ENCODE data around the gene MTARC2.

The MTARC2 gene

DNA sequence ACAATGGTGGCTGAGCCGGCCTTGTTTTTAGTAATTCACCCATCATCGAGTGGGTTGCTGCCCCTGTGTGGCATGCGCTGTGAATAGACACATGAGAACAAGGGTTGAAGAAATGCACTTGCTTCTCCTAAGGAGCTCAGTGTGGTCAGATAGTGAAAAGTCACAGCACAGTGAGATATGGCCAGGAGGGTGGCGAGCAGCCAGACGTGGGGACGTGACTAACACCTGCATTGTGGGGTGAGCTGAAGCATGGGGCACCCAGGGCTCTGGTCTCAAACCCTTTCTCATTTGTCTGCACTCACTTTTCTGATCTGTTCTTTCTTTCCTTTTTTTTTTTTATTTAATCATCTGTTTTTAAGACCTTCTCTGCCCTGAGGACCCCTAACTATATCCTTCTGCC lies 52.1 kb downstream of the MTARC2 start:
- no peak for DNase-seq (ENCODE audit: low spot score)

DNA sequence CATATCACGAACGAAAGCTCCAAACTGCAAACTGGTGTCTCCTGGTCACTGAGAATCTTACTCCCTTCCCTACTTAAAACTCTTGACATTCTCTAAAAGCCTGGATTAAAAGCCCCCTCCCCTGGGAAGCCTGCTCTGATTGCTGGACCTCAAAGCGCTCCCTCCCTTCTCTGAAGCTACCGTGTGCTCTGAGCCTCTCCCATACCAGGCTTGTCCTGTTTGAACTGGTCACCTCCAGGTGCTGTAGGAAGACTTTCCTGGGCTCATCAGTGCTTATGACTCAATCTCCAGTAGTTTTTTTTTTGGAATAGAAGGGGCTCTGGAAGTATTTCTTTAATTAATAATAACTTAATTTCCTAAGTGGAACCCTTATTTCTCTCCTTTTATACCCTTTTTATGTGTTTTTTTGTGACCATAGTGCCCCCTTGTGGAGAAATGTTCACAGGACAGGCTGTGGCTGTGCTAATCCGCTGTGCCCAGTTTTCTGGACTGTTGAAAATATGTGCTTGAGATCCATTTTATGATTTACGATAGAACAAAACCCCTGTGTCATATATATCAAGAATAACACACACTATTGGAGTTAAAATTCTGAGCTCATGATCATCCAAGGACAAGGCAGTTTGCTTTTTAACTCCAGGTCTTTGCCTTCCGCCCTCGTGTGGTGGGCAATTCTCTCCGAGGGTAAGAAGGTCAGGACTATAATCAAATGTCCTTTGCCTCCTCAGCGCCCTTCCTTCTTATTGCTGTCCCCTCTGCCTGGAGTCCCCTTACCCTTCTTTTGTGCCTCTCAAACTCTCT lies 55.5 kb downstream of the MTARC2 start:
- DNase-seq (ENCODE audit: low spot score), result peak; percentile 34

DNA sequence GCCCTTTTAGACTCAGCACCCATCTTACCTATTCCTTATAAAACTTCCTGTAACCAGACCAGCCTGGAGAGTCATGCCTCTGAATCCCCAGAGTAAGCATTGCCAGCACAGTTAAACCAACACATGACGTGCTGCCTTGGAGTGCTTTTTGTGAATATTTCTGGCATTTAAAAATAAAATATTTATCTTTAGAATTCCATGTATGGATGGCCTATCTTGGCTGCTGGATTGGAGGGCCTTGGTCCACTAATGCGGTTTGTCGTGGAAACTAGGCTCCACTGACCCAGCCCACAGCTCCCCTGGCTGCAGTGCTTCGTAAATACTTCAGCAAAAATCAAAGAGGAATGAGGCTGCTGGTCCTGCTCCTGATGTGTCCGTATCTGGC lies 56.1 kb downstream of the MTARC2 start:
- no peak for DNase-seq (ENCODE audit: low spot score)

DNA sequence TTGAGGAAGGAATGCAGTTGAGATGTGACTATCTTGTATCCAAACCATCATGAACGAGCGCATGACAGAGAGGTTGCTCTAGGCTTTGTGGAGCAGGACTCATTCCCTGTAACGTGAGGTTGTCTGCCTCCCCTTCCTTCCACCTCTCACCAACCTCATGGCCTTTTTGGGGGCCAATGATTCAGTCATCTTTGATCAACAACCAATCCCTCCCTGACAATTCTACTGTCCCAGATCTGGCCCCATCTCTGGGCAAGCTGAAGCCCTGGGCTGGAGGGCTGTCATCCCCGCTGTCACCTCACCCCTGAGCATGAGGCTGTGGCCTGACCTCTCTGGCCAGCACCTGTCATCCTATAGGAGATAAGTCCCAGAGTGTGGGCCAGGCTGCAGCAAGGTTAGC lies 58.3 kb downstream of the MTARC2 start:
- DNase-seq (ENCODE audit: low spot score), result no peak

DNA sequence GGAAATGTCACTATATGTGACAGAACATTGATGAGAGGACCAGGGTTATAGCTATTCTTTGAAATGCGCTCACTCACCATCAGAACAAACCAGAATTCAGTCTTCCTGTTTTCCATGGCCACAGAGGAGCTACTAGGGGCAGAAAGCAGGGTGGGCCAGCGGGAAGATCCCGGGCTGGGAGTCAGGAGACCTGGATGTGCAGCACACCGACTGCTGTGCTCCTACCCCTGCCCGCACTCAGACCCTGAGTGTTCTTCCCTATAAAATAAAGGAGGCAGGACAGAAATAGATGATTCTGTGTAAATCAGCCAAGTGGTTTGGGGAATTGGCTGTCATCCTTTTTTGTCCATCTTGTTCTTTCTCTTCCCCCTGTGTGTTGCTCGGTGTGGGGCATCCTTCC lies 59.6 kb downstream of the MTARC2 start:
- DNase-seq (ENCODE audit: low spot score), result no peak

DNA sequence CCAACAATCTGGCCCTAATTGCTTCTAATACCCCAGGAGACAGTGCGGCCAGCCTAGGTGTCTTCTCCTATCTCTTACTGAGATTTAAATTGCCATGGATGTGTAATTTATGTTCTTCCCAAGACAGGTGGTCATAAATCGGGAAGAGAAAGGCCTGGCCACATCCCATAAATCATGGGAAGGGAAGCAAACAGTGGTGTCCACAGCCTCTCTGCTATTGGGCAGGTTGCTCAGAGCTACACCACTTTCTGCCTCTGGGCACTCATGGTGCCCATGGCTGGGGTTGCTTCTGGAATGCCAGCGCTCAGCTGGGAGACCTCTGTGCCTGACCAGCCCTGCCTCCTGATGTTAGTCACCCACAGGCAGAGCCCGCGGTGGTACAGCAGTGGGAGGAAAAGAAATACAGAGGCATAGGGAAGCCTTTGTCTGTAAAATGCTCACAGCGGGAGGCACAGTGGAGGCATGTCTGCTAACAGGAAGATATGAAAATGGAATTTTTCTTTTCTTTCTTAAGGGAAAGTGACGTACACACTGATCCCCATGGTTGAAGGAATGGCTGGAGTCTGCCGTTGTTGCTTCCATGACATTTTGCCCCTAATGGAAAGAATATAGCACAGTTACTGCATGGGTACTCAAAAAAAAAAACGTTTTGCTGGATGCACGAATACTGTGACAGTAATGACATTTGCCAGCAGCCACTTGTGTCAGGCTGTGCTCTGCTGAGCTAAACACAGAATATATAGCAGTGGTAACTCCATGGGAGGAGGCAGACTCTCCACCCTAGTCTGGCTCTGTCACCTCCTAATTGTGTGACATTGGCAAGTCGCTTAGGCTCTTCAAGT lies 60.4 kb downstream of the MTARC2 start:
- no peak for DNase-seq (ENCODE audit: low spot score)

DNA sequence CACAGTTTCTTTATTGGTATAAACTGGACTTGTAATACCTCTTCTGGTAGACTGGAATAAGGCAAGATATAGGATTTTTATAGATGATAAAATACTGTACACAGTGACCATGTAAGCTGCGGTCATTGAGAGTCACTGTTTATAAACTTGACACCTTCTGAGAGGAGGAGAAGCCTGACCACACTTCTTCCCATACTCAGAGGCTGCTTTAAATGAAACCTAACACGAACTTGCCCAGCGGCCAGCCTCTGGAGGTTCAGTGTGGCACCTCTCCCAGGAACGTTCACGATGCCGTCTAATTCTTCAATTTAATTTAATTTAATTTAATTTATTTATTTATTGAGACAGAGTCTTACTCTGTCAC lies 61.0 kb downstream of the MTARC2 start:
- DNase-seq (ENCODE audit: low spot score), result no peak

DNA sequence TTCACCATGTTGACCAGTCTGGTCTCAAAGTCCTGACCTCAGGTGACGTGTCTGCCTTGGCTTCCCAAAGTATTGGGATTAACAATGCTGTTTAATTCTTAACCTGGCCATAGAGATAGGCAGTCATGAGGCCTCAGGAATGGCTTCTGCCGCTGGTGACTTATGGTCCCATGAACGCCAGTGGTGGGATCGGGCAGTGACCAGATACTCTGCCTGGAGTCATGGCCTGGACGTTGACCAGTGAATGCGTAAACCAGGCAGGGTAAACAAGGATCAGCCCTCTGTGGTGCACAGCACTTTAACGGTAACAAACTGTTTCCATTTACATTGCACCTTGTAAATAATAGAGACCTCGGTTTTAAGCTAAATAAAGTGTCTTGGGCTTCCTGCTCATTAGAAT lies 61.6 kb downstream of the MTARC2 start:
- DNase-seq (ENCODE audit: low spot score), result no peak

DNA sequence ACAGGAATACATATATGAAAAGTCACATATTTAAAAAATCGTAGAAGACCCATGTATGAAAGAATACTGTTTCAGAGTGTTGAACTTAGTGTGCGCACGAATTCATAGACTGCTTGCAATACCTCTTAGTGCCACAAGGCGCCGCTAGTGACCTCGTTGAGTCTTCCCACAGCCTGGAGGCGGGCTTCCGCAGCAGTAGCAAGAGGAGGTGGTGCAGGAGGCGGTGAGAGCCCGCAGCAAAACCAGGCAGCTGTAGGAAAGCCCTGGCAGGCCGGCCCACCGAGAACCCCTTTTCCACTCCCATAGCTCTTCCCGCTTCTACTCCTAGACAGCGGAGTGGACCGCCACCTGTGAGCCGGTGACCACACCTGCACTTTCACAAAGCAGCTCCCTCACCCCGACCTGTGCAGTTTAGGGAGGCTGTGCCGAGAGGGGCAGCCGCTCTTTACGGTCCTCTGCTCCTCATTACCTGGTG lies 62.1 kb downstream of the MTARC2 start:
- DNase-seq (ENCODE audit: low spot score), result peak; percentile 41

DNA sequence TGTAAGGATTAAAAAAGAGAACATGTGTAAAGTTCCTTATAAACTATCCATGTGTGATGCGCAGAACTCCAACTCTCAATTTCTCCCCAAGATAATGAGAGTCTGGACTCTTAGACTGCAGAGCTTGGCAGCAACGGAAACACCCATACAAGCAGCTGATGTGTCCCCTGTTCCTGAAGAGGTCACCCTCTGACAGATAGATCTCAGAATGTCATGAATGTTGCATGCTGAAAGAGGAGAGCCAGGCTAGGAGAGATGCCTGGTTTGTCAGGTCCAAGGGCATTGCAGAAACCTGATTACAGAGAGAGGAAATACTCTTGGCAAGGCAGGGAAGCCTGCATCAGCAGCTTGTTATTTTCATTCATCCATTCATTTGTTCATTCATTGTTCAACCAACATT lies 62.8 kb downstream of the MTARC2 start:
- DNase-seq (ENCODE audit: low spot score), result no peak

DNA sequence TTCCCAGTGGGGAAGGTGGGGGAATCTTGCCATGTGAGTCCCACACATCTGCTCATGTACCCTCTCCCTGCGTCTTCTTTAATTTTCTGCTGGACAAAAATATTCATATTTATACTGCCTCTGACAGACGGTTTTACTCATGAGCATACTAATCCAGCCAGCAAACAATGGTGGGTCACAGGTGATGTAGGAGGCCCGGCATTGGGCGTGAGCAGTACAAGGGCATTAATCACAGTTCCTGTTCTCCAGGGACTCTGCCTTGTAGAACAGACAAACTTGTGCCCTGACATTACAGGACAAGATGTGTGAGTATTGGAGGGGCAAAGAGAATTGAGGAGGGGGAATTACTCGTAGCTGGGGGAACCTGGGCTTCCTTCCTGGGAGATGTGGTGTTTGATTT lies 63.6 kb downstream of the MTARC2 start:
- DNase-seq (ENCODE audit: low spot score), result no peak

DNA sequence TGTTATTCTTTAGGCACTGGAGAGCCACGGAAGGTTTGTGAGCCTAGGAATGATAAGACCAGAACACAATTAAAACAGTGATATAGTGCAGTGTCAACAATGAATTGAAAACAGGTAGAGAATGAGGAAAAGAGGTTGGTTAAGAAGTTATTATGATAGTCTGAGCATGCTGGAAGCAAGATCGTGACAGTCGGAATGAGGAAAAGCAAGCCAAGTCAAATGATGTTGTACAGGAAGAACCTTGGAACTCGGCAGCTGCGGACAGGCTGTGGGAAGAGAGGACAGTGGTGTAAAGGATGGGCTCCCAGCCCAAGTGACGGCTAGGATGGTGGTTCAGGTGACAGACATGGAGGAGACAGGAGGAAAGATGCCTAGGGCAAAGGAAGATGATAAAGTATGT lies 64.2 kb downstream of the MTARC2 start:
- DNase-seq (ENCODE audit: low spot score), result no peak

DNA sequence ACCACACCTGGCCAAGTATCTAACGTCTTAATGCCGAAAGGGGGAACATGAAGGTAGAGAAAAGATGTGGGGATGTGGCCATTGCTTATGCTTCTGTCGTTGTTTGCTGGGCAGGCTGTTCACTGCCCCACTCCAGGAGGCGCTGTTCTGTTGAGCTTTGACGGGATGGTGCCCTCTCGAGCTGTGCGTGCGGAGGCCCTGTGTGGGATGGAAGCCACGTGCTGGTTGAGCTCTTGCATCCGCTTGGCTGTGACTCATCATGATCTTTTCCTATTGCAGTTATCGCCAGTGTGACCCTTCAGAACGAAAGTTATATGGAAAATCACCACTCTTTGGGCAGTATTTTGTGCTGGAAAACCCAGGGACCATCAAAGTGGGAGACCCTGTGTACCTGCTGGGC lies 64.9 kb downstream of the MTARC2 start:
- no peak for DNase-seq (ENCODE audit: low spot score)

DNA sequence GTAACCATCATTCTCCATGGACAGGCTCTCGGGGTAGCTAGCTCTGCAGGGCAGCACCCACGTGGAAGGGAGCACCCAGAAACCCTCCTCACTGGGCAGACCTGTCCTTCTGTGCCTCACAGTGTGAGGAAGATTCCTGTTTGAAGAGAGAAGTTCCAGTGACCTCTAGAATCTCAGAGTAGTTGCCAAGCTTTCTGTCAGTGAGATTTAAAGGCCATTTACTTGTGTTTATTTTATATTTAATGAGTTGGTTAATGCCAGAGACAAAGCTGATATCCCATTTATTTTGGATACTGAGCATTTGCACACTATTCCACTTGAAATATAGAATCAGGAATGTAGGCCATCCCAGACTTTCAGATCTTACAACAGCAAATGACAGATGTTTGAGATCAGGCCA lies 67.3 kb downstream of the MTARC2 start:
- no peak for DNase-seq (ENCODE audit: low spot score)

DNA sequence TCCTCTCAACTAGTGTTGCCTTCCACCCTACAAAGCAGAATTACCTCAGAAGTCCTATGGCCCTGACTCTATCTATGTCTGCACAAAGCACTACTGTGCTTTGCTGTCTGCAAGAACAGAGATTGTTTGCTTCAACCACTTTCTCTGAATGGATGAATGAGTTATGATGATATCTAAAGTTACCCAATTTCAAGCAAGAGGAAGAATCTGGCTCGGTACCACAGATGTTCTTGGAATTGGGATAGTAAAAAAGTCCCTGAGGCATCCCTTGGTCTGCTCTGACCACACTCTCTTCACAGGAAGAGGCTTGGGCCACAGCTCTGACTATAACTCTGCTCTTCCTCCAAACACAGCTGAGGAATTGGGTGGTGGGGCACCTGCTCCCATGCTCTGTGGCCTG lies 69.8 kb downstream of the MTARC2 start:
- no peak for DNase-seq (ENCODE audit: low spot score)

DNA sequence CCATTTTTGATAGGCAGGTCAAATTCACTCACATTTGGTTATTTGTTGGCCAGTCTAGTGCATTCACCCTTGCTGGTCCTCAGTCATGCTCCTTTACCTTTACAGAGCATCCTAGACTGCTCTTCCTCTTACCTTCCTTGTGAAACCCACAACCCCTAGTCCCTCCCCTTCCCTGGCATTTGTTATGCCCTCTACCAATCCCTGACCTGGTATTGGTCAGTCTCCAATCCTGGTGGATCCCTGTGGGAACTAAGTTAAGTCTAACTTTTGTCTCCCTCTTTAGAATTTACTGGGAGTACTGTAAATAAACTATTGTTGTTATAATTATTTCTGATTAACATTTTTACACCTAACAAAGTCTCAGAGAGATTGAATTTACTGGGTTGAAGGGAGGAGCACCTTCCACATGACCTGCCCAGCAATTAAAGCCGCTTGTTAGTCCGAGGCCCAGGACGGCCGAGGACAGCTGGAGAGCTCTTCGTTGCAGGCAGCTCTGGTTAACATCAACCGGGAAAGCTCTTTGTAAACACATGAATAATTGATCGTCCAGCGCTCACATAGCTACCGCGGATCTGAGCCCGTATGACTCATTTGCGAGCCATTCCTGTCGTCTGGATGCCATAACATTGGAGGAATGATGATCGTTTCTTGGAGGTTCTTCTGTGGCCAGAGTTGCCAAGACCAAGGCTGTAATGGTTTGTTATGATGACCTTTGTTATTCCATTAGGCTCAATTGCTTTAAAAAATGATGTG lies 70.5 kb downstream of the MTARC2 start:
- DNase-seq (ENCODE audit: low spot score), result no peak

DNA sequence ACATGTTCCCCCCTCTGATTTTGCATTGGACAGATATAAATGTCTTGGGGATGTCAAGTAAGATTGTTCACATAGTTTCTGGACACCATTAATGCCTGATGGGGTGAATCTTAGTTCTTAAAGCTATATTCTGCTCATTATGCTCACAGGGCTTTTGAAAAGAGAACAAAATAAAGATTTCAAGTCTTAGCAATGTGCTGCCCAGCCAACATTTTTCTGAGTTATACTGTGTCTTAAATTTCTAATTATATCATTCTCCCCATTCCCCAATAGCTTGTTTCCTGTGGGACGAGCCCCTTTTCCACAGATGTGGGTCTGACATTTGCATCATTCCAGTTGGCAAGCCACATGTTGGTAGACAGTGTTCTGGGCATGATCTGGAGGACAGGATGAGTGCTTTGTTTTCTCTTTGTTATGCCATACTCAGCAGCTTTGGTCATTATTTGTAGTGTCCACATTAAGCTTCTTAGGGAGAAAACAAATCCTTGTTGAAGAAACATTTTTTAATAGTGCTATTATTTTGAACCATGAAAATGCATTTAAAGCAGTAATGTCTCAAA lies 71.4 kb downstream of the MTARC2 start:
- DNase-seq (ENCODE audit: low spot score), result no peak

DNA sequence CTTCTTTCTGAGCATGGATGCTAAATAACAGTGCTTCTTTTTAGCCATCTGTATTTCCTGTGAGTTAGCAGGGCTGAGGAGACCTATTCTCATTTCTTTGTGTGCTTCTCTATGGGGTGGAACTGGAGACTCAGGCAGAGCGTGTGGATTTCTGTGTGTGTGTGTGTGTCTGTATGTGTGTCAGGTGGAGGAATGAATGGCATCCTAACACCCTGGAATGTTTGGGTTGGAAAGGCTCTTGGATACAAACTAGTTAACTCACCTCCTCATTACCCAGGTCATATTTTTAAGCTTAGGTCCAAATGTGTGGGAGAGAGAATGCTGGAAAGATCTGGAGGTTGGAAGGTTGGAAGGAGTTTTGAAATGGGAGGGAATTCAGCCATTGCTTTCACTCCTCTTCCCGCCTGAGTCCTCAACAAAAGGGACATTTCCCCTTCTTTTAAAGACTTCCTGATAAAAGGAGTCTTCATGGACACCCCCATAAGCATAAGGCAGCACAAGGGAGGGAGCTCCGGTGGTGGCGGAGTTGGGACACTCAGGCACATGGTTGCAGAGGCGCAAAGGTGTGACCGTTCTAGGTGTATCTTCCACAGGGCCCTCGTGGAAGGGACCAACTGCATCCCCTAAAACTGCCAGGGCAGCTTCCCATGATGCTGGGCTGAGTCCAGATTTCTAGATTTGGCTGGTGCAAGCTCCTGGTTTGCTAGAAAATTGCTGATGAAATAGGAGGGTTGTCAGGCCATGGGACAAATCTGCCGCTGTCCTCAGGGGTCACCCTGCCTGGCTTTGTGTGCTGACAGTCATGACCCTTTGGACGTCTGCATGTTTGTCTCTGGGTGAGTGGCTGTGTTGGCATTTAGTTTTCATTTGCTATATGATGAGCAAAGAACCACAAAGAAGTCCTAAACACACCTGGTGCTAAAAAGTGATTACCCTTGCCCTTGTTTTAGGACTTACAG lies 76.2 kb downstream of the MTARC2 start:
- DNase-seq (ENCODE audit: low spot score), result no peak

DNA sequence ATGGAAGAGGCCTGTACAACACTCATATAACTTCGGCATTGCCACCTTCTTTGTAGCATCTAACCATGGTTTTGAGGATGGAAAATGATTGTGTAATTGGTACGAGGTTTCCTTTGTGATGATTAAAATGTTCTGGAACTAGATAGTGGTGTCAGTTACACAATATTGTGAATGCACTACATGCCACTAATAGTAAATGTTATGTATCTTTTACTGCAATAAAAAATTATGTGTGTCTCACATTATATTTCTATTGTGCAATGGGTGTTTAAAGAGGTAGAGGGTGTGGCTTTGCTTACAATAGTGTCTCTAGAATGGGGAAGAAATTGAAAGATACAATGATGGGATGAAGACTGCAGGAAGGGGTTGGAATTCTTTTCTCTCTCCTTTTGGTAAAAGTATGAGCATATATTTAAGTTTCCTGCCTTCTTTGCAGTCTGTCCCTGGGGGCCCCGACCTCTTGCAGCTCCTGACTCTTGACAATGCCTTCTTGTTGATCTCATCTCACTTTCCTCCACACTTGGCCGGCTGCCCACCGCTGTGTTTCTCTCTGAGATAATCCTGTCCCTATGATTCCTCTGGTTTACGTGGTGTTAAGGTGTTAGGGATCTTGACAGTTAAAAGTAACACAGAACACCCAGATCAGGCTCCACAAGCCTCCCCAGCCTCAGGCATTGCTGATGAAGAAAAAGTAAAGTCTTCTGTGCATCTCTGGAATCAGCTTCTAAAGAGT lies 77.9 kb downstream of the MTARC2 start:
- no peak for DNase-seq (ENCODE audit: low spot score)

DNA sequence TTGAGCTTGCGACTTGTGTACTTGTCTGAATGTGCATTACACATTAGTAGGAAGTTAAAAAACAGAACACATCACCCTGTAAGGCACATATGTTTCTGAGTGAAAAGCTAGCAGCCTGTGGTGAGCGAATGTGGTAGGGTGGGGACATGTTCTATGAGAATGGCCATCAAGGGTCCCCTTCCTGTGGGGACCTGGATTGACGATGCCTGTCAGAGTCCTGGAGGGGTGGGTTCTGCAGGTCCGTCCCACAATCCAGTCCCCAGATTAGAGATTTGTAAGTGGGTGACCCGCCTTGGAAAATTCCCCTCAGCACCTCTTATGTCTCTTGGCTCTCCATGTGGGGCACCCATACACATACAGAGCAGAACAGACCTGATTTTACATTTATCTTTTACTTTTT lies 78.6 kb downstream of the MTARC2 start:
- no peak for DNase-seq (ENCODE audit: low spot score)

All from globus pallidus (tissue), 1 donor.